GM21723 (cell line): Measurements from ENCODE around the gene FLNA.
"Not testable (repeated sequence)": the region's sequence is repeated elsewhere in the genome, so short reads cannot be mapped to it uniquely, and the experiment has no call there.

Source experiments
- ATAC-seq: cut with Tn5 transposase; IDR thresholded peaks from one replicate; pipeline ENCODE4 v1.9.1; 2021; ENCODE audit warnings: mild to moderate bottlenecking, moderate library complexity; ENCODE audit not compliant: unreplicated experiment

FLNA gene

DNA sequence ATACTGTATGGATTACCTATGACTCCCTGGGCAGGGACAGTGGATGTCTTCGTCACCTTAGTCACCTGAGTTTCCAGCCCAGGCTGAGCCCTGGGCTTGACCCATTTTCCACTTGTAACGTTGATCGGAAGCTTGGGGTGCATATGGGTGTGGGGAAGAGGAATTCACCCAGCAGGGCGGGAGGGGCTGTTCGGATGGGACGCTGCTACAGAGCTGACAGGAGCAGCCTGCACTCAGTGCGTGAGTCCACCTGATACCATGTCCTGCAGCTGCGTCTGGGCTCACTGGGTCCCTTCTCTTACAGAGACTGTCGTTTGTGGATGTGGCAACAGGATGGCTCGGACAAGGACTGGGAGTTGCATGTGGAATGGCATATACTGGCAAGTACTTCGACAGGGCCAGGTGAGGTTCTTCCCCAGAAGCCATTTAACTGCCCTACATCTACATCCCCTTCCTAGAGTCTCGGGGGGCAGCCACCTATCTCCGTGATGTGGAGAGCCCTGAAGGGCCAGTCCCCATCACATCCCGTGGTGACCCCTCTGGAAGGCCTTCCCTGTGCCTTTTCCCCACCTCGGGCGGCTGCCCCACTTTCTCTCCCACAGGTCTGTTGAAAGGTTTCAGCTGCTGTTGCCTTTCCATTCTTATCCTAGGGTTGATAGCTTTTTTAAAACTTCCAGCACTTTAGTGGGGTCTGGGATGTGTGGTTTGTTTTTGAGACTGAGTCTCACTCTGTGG lies 65.2 kb downstream of the FLNA start:
- ATAC-seq: no peak

- ATAC-seq: peak; percentile 62
Measured at GRCh38 chrX:154308108-154308946, 66.1 kb downstream of the FLNA start.

GRCh38 chrX:154307202-154307601 lies 67.2 kb downstream of the FLNA start:
- no peak for ATAC-seq

DNA sequence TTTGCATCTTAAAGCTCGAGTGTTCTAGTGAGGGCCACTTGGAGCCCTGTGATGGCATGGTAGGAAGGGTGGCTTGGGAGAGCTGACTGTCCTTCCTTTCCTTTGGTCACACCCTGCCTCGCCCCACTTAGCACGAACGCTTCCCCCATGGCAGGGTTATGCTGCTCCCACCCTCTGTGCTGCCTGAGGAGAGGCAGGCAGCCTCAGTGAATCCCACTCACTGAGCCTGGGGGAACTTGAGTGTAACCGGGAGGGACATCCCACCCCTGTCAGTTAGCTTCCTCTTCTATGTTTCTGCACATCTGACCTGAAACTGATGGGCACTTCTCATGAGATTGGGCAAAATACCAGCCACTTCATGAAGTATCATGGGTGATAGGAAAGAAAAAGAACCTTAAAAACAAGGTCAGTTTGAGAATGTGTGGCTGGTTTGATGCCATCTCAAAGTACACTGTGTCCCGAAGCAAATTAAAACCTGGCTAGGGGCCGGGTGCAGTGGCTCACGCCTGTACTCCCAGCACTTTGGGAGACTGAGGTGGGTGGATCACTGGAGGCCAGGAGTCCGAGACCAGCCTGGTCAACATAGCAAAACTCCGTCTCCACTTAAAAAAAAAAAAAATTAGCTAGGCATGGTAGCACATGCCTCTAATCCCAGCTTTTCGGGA lies 68.8 kb downstream of the FLNA start:
- no peak for ATAC-seq

- no peak for ATAC-seq
Measured at GRCh38 chrX:154304846-154305245, 69.6 kb downstream of the FLNA start.

GRCh38 chrX:154303476-154303875 lies 71.0 kb downstream of the FLNA start:
- ATAC-seq: no peak

GRCh38 chrX:154302998-154303397 lies 71.4 kb downstream of the FLNA start:
- not testable (repeated sequence) for ATAC-seq

DNA sequence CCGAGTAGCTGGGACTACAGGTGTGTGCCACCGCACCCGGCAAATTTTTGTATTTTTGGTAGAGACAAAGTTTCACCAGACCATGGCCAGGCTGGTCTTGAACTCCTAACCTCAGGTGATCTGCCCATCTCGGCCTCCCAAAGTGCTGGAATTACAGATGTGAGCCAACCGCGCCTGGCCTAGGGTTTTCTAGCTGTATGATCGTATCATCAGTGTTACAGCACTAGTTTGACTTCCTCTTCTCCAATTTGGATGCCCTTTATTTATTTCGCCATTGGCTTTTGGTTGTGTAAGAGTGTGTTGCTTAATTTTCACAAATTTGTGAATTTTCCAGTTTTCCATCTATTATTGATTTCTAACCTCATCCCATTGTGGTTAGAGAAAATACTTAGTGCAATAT lies 73.6 kb downstream of the FLNA start:
- no peak for ATAC-seq
